GM21576 (cell line): Measurements from ENCODE around the gene TRHDE.
"Not testable (repeated sequence)": the region's sequence is repeated elsewhere in the genome, so short reads cannot be mapped to it uniquely, and the experiment has no call there.

Experiments used
- ATAC-seq: cut with Tn5 transposase; IDR thresholded peaks from one replicate; pipeline ENCODE4 v1.9.1; 2021; ENCODE audit warnings: mild to moderate bottlenecking, moderate library complexity; ENCODE audit not compliant: unreplicated experiment

Gene TRHDE

DNA sequence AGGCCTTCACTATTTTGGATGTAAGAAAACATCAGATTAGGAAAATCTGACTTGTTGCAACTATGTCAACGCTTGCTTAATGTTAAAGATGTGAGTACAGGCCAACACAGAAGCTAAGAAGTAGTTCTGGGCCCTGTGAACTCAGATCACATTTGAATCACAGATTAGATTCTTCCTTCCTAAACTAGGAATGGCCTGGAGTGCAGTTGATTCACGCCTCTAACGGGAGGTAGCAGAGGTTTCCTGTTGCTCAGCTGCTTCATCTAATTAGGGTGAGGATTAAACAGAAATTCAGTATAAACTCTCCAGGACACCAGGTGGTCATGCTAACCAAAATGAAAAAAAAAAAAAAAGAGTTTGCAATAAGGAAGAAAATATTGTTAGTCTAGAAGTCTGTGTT is 314.3 kb downstream of the TRHDE start:
- no peak for ATAC-seq

DNA sequence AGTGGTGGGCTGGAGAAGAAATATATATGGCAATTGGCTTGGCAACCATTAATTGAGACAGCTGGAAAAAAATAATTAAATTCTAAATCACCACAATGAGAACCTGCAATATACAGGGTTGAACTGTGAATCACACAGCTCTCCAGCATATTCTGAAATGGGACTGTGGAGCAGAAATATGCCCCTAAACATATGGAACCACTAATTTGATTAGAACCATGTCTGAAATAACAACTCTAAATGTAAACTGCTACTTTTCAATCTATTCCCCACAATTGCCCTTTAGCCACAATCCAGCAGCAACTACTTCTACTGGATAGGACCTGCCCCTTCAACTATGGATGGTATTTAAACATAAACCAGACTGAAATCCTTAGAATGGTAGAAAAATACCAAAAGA is 330.4 kb downstream of the TRHDE start:
- ATAC-seq: no peak

DNA sequence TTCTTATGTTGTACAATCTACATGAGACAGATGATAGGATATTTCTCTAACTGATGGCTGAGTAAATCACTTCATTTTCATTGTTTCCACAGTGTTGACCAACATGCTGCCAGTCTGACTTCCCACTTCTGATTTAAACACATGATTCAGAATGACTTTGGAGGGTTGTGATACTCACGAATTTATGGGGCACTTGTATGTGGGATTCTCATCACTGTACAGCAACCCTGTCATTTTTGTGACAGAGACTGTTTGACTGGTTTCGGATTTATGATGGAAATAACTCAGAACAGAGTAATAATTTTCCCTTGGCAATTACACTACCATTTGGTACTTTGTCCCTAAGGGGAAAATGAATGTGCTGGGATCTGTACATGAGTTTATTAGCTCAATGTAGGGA is 333.8 kb downstream of the TRHDE start:
- ATAC-seq: no peak

DNA sequence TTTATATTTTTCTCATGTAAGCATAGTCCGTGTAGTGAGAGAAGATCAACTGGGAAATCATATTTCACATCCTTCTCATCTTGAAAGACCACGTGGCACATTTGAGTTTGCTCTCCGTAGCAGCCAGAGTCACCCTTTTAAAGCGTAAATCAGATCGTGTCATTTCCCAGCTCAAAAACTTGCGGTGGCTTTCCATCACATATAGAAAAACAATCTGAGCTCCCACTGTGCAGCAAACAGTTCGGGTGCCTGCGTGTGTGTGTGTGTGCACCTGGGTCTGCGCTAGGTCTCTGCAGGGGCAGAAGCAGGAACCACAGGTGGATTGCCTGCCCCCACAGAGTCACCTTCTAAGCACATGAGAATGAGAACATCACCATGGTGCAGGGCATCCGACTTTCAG is 338.2 kb downstream of the TRHDE start:
- ATAC-seq: no peak

DNA sequence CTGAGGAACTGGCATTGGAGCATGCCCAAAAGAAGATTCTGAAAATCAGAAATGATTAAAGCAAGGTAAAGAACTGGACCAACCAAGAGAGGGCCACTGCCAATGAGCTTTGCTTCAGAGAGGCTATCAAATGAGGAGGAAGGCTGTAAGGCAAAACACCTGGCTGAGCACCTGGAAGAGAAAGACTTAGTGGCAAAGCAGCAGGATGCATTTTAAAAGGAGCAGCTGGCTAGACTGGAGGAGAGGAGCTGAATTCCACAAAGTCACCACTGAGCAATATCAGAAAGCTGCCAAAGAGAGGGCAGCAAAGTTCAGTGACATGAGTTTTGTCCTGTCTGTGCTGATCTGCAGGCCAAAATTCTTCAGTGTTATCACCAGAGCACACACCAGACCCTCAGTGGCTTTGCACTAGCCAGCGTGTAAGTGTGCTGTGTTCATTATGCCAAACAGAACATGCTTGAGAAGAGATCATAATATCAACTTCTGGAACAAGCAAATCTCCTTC is 338.7 kb downstream of the TRHDE start:
- no peak for ATAC-seq

DNA sequence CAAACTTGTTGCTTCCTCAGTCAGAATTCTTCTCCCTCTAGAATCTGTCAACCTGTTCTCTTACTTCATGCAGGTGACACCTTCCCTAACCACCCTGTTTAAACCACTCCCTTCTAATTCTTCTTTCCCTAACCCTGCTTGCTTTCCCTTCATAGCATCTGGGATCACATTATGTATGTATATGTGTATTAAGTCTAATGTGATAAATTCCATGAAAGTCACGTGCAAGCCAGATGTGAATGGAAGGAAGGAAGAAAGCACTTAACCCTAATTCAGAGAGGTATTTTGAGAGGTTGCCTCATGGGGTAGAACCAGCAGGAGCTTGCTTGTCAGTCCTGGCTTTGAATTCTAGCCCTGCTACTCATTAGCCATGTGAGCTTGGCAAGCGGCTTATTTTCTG is 340.0 kb downstream of the TRHDE start:
- no peak for ATAC-seq

DNA sequence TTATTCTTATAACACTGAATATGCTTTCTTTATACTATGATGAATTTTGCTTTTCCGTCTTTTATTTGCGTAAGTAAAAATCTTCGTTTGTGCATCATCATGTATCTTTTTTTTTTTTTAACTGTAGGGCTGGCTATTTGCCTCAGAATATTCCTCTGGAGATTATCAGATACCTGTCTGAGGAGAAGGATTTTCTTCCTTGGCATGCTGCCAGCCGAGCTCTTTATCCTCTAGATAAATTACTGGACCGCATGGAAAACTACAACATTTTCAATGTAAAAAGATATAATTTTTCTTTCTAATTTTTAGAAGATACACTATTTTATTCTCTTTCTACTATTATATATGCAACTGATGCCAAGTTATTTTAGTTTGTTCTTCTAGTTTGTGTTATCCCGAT is 346.6 kb downstream of the TRHDE start:
- no peak for ATAC-seq

DNA sequence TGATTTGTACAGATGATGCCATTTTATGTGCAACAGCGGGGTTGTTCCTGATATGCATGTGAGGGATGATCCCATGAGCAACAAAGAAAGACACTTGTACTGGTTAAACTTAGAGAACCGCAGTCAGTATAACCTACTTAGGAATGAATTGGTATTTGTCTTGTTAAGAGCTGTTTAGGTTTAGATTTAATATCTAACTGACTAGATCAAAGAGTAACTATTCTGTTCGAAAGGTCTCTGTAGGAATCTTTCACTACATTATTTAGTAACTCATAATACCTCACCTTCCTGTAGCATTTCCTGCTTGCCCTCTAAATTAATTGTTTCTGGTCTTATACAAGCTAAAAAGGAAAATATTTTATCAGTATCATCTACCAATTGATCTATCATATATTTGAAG is 350.4 kb downstream of the TRHDE start:
- ATAC-seq: no peak

DNA sequence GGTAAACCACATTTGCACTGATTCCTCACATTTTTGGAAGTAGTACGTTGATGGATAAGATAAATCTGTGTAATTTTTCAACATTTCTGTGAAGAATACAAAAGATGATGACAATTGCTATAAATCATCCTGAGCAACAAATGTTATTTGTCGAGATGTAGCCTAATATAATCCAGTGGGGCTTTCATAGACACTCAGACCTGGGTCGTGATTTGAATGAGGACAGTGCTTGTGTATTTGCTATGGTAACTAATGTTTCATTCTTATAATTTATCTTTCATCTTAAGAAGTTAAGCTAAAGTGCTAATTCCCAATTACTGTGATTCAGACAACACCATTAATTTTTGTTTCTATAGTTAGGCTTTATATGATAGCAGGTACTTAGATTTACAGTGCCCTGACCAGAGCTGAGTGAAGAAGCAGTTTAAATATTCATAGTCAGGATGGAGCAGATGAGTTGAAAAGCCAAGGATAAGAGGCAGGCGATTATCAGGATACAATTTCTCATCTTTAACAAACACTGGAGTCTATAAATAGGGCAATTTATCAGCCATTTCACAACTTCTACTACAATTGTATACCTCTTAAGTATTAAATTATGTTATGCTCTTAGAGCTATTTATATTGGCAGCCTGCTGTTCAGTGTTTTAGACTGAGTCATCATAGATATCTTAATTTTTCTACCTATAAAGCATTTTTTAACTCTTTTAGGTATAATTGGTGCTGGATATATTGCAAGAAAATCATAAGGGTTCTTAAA is 359.9 kb downstream of the TRHDE start:
- no peak for ATAC-seq

DNA sequence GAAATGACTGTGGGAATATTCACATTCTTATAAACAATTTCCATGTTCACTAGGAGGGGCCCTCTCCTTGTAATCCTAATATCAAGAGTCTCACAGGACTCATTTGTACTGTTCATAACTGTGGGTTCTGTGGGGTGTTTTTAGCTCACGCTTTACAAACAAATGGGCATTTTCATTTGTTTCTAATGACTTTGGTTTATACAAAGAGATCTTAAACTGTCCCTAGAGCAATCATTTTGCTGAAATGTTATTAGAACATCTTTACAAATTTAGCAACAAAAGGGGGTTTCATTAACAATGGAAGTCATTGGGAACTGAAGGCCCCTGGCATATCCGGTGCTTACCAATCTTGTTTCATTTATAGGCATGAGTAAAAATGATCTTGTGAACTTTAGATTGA is 370.5 kb downstream of the TRHDE start:
- no peak for ATAC-seq

DNA sequence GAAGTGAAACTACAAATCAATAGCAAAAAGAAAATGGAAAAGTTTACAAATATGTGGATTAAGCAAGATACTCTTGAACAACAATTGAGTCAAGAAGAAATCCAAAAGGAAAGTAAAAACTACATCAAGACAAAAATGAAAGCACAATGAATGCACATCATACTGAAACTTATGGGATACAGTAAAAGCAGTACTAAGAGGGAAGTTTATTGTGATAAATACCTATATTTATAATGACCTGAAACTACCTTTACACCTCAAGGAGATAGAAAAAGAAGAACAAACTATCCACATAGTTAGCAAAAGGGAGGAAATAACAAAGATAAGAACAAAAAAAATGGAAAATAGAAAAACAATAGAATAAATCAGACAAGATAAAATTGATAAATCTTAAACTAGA is 375.0 kb downstream of the TRHDE start:
- ATAC-seq: no peak

DNA sequence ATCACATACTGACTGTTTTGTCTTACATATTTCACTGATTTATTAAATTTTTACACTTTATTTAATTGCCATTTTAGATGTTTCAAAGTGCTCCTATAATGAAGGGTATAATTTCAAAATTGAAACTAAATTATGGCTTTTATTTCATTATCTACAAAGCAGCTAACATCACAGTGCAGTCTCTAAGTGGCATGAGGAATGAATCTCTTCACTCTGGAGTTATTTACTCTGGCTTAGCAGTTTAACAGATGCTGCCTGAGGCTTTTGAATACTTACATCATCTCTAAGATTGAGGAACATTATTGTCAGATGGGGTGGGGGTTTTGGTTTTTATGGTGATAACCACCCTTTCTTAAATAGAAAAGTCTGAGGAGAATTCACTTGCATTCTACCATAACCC is 386.4 kb downstream of the TRHDE start:
- ATAC-seq: no peak

DNA sequence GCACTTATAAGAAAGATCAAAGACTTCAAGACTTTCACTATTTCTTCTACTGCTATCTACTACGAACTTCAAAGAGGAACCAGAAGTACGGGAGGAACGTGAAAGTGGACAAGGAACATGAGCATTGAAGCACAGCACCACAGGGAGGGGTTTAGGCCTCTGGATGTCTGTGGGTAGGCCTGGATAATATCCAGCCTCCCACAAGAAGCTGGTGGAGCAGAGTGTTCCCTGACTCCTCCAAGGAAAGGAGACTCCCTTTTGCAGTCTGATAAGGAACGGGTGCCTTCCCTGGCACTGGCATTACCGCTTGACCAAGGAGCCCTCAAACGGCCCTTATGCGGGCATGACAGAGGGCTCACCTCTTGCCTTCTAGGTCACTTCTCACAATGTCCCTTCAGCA is 388.0 kb downstream of the TRHDE start:
- not testable (repeated sequence) for ATAC-seq

DNA sequence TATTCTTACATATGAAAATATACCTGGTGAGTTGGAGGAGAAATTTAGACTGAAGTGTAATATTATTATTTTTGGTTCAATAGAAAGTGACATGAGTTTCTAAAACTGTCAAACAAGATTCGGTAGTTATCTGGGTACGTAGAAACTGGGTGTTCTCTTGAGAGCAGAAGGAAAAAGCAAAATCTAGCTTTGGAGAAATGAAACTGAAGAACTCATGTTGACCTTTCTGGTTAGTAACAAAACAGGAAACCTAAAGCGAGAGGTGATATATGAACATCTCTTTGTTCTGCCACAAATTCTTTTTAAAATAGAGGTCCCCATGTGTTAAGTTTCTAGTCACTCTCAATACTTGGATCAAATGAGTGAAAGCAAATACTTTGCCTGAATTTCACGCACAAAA is 401.7 kb downstream of the TRHDE start:
- ATAC-seq: peak; percentile 56

DNA sequence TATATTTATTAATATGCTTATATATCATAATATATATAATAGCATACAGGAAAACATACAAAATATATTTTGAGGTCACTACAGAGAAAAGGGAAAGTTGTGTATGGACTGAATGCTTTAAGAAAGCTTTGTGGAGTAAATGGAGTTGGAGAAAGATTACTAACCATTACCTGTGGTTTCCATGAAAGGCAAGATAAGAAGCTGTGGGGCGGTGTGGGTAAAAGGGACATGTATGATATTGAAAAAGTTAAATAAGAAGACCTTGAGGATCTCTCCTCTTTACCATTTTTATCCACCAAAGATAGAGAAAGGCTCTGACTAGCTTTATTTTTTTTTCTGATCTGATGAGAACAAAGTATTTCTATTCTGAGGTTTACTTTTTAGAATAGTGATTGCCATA is 404.4 kb downstream of the TRHDE start:
- no peak for ATAC-seq

DNA sequence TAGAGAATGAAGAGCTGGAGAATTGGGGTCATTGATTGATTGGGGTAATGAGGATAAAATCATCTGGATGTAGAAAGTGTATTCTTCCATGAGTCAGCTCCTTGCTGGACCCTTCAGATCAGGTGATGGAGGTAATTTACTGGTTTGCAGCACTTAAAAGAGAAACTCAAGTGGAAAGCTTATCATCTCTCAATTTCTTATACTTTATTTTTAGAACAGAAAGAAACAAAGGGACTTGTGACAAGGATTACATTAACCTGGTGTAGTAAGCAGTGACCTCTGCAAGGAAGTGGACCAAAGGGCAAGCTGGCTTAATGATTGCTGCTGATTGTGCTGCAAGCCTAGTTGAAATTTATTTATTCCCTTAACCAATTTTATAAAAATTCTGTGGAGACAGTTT is 405.0 kb downstream of the TRHDE start:
- ATAC-seq: no peak

DNA sequence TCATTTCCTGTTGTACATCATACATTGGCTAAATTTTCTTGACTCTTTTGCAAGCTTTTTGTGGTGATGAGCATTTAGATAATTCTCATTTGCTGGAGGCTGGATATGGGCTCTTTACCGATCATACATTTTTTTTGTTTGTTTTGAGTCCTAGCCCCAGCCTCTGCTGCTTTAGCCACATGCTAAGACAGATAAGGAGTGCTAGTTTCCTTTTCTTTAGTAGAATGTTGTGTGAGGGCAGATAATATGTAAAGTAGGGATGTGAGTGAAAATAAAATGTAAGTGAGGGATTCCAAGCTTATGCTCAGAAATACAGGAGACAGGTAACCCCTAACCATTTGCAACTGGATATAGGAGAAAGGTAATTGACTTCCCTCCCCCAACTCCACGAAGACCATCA is 405.7 kb downstream of the TRHDE start:
- ATAC-seq: no peak

DNA sequence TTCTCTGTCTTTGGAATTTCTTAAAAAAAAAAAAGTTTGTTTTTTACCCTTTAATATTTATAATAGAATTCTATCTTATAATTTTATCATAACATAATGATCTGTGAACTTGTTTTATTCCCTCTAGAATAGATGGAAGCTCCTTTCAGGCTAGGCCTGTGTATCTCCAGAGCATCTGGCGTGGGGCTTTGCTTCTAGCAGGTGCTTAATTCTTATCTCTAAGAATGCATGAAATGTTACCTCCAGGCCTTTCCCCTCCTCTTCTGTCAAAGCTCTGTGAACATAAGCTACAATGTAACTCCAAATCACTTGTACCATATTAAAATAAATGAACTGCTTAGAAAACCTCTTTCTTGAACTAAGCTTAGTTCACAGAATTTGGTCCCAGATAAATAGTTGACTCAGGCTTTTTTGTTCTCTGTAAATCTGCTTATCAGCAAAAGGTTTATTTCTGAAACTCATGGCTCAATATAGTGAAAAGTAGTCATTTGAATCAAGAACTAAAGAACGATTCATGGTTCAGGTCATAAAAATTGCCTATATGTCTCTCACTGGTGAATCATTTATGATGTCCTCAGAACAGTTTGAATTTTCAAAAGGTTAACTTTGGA is 407.1 kb downstream of the TRHDE start:
- no peak for ATAC-seq

DNA sequence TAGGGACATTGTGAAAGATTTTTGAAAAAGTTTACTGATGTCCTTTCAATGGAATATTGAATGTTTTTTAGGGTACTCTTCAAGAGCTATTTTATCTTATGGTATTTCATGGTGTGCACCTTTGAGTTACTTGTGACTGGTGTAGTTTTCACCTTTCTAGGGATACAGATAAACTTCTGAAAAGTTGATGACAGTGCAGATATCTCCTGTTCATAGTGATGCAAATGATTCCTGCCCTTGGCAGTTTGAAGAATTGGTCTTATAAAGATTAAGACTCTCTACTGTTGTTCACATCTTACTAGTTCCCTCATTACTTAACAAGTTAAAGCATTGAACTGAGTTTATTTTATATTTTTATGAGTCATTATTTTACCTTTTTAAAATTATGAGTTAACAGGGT is 408.9 kb downstream of the TRHDE start:
- ATAC-seq: no peak

DNA sequence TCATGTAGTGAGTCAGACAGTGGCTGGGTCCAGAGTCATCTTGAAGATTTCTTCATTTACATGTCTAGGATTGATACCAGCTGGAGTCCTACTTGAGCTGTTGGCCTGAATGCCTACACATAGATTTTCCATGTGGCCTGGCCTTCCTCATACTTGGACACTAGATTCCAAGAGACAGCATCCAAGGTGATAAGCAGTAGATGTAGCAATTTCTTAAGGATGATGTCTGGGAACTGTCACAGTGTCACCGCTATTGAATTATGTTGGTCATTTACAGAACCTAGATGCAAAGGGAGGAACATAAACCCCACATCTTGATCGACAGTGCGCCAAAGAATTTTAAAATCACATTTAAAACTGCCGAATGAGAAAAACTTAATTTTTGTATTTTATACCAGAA is 412.3 kb downstream of the TRHDE start:
- ATAC-seq: no peak

DNA sequence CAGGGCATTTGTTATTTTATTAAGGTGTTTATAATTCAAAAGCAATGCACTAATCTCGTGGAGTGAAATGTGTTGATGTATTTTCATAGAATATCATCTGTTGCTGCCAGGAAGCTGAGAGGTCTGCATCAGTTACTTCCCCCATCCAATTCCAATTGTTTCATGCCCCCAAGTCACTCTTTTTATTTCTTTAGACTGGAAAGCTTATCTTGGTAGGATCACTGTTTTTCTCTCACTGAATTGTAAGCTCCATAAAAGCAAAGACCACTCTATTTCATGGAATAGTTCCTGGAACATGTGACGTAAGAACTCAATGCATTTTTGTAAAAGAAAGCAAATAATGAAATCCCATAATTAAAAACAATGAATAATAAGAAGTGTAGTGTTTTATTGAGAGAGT is 420.2 kb downstream of the TRHDE start:
- no peak for ATAC-seq

DNA sequence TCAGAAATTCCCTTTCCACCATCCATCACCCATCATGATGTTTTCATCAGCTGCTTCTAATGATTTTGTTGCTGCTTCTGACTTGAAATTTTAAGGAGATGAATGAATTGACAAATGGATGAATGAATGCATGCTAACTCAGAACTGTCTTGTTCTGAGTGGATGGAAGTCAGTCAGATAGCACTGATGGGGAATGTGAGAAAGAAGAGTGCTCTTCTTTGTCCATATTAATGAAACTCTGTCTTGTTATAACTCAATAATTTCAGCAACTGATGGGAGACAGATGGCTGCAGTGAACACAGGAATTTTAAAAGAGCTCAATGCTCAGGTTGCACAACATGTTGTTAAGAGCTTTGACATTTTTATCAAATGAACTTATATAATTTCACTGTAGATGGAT is 422.0 kb downstream of the TRHDE start:
- no peak for ATAC-seq

DNA sequence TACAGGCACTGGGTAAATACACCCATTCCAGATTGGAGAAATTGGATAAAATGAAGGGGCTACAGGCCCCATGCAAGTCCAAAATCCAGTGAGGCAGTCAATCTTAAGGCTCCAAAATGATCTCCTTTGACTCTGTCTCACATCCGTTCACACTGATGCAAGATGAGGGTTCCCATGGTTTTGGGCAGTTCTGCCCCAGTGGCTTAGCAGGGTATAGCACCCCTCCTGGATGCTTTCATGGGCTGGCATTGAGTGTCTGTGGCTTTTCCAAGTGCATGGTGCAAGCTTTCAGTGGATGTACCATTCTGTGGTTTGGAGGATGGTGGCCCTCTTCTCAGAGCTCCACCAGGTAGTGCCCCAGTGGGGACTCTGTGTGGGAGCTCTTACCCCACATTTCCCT is 427.2 kb downstream of the TRHDE start:
- ATAC-seq: no peak
